Activated naive CD4-positive, alpha-beta T cell treated with anti-CD3 and anti-CD28 coated beads for 36 hours (primary cell): ENCODE data around the gene OXLD1. TPM values are rescaled to one million over a fixed set of nuclear protein-coding genes. Genes with fewer than 3 reads are reported as not detected.
A peak's percentile ranks its signal among the peaks of the same experiment; 100 is the strongest.

Experiments
- CTCF ChIA-PET: fragments of 350-600 bp; sonication (Branson Sonifier 250); formaldehyde crosslinking; loops from one replicate; lab custom pipeline; 2021; ENCODE audit warnings: antibody characterized with exemption; lab: Charles Lee
- DNase-seq: peaks from one replicate; pipeline ENCODE4 v3.0.0-alpha.2; 2020
- H3K27ac Mint-ChIP-seq: one replicate; pipeline ENCODE4 v1.8.0; 2021; ENCODE audit warnings: mild to moderate bottlenecking, mixed read lengths
- H3K27me3 Mint-ChIP-seq: one replicate; pipeline ENCODE4 v1.8.0; 2021; ENCODE audit warnings: low read depth, mixed read lengths
- H3K36me3 Mint-ChIP-seq: one replicate; pipeline ENCODE4 v1.8.0; 2021; ENCODE audit warnings: low read depth, mixed read lengths
- H3K4me1 Mint-ChIP-seq: one replicate; pipeline ENCODE4 v1.8.0; 2021; ENCODE audit warnings: low read depth, mixed read lengths
- H3K4me3 Mint-ChIP-seq: one replicate; pipeline ENCODE4 v1.8.0; 2021; ENCODE audit warnings: mild to moderate bottlenecking, moderate library complexity, mixed read lengths
- H3K9me3 Mint-ChIP-seq: one replicate; pipeline ENCODE4 v1.8.0; 2021; ENCODE audit warnings: mixed read lengths
- intact Hi-C: fragments of 100-400 bp; cut with micrococcal nuclease; formaldehyde crosslinking; loops from one replicate; pipeline ENCODE4 v1.15.1; 2023
- total RNA-seq, 2 experiments: library from RNA; stranded (reverse); gene quantifications; one replicate each; pipeline ENCODE4 v1.2.3, GENCODE V29; 2021

OXLD1 gene
- total RNA-seq, 2 experiments from 2014 or later, result 41.9 to 44.1 TPM

GRCh38 chr17:81655378-81656117 lies 10.9 kb downstream of the OXLD1 start:
- DNase-seq, result no peak
- intact Hi-C loops, result no loop called here
- Mint-ChIP-seq H3K4me3 (no peak overlapping the region), H3K27me3 (peaks cover 8% of the 10 kb centered on the region), H3K36me3 (no peaks in the 10 kb centered on the region), H3K9me3 (no peaks in the 10 kb centered on the region), H3K4me1 (peaks cover 7% of the 10 kb centered on the region), H3K27ac (no peak overlapping the region)
- CTCF ChIA-PET, result no interaction called here

GRCh38 chr17:81652906-81653771 lies 13.3 kb downstream of the OXLD1 start:
- no peak overlapping the region for H3K27ac Mint-ChIP-seq
- DNase-seq, result peak; percentile 26
- no peaks in the 10 kb centered on the region for H3K36me3 Mint-ChIP-seq
- peaks cover 19% of the 10 kb centered on the region for H3K27me3 Mint-ChIP-seq
- CTCF ChIA-PET, result no interaction called here
- intact Hi-C loops, result no loop called here
- peak overlapping the region; percentile 58 for H3K4me3 Mint-ChIP-seq
- H3K4me1 Mint-ChIP-seq, result peaks cover 7% of the 10 kb centered on the region
- H3K9me3 Mint-ChIP-seq, result no peaks in the 10 kb centered on the region

GRCh38 chr17:81651692-81652091 lies 14.7 kb downstream of the OXLD1 start:
- CTCF ChIA-PET, result no interaction called here

GRCh38 chr17:81650951-81651350 lies 15.5 kb downstream of the OXLD1 start:
- H3K27ac Mint-ChIP-seq, result no peak overlapping the region
- no peaks in the 10 kb centered on the region for H3K36me3 Mint-ChIP-seq
- no peak for DNase-seq
- intact Hi-C loops, result no loop called here
- H3K4me1 Mint-ChIP-seq, result peaks cover 7% of the 10 kb centered on the region
- no peaks in the 10 kb centered on the region for H3K9me3 Mint-ChIP-seq
- no peak overlapping the region for H3K4me3 Mint-ChIP-seq
- peaks cover 26% of the 10 kb centered on the region for H3K27me3 Mint-ChIP-seq
- CTCF ChIA-PET, result interaction anchor here (0.8 kb wide), 1 partner anchor 15 kb away, joined by 3 read pairs; no protein-coding TSS in a partner anchor

More at GRCh38 chr17:81651692-81652091, 14.7 kb downstream of the OXLD1 start:
- intact Hi-C loops, result no loop called here
- DNase-seq, result no peak
- Mint-ChIP-seq H3K27me3 (peaks cover 26% of the 10 kb centered on the region), H3K4me3 (no peak overlapping the region), H3K27ac (no peak overlapping the region), H3K36me3 (no peaks in the 10 kb centered on the region), H3K9me3 (no peaks in the 10 kb centered on the region), H3K4me1 (peaks cover 7% of the 10 kb centered on the region)

- CTCF ChIA-PET, result no interaction called here
- DNase-seq, result no peak
- Mint-ChIP-seq H3K9me3 (no peaks in the 10 kb centered on the region), H3K4me3 (no peak overlapping the region), H3K4me1 (peaks cover 7% of the 10 kb centered on the region), H3K36me3 (no peaks in the 10 kb centered on the region), H3K27ac (no peak overlapping the region), H3K27me3 (peaks cover 26% of the 10 kb centered on the region)
- intact Hi-C loops, result no loop called here
These were observed 17.7 kb downstream of the OXLD1 start for GRCh38 chr17:81648707-81649085.

- DNase-seq, result no peak
- H3K27me3 Mint-ChIP-seq, result peaks cover 23% of the 10 kb centered on the region
- no peak overlapping the region for H3K27ac Mint-ChIP-seq
- intact Hi-C loops, result no loop called here
- CTCF ChIA-PET, result interaction anchor here (0.5 kb wide), 1 partner anchor 82 kb away, joined by 3 read pairs; no protein-coding TSS in a partner anchor
- H3K4me1 Mint-ChIP-seq, result peaks cover 2% of the 10 kb centered on the region
- no peaks in the 10 kb centered on the region for H3K36me3 Mint-ChIP-seq
- no peaks in the 10 kb centered on the region for H3K9me3 Mint-ChIP-seq
- no peak overlapping the region for H3K4me3 Mint-ChIP-seq
These were observed 18.2 kb downstream of the OXLD1 start for GRCh38 chr17:81648013-81648706.

- Mint-ChIP-seq H3K4me3 (no peak overlapping the region), H3K9me3 (no peaks in the 10 kb centered on the region), H3K27me3 (peaks cover 23% of the 10 kb centered on the region), H3K36me3 (no peaks in the 10 kb centered on the region), H3K27ac (no peak overlapping the region), H3K4me1 (no peaks in the 10 kb centered on the region)
- intact Hi-C loops, result no loop called here
- DNase-seq, result no peak
- CTCF ChIA-PET, result interaction anchor here (0.5 kb wide), 1 partner anchor 82 kb away, joined by 3 read pairs; no protein-coding TSS in a partner anchor
These were observed 18.8 kb downstream of the OXLD1 start for GRCh38 chr17:81647640-81648012.

- H3K4me3 Mint-ChIP-seq, result no peak overlapping the region
- no peaks in the 10 kb centered on the region for H3K4me1 Mint-ChIP-seq
- intact Hi-C loops, result no loop called here
These were observed 19.4 kb downstream of the OXLD1 start for GRCh38 chr17:81646869-81647600.

GRCh38 chr17:81644976-81645952 lies 21.1 kb downstream of the OXLD1 start:
- Mint-ChIP-seq H3K36me3 (no peaks in the 10 kb centered on the region), H3K27ac (no peak overlapping the region), H3K9me3 (no peaks in the 10 kb centered on the region), H3K4me1 (no peaks in the 10 kb centered on the region), H3K4me3 (no peak overlapping the region), H3K27me3 (peaks cover 18% of the 10 kb centered on the region)
- CTCF ChIA-PET, result no interaction called here
- DNase-seq, result no peak
- intact Hi-C loops, result no loop called here

More at GRCh38 chr17:81646869-81647600, 19.4 kb downstream of the OXLD1 start:
- Mint-ChIP-seq H3K9me3 (no peaks in the 10 kb centered on the region), H3K36me3 (no peaks in the 10 kb centered on the region), H3K27me3 (peaks cover 23% of the 10 kb centered on the region), H3K27ac (no peak overlapping the region)
- CTCF ChIA-PET, result interaction anchor here (0.5 kb wide), 1 partner anchor 83 kb away, joined by 3 read pairs; no protein-coding TSS in a partner anchor
- no peak for DNase-seq

GRCh38 chr17:81644496-81644895 lies 21.9 kb downstream of the OXLD1 start:
- Mint-ChIP-seq H3K4me3 (no peak overlapping the region), H3K27me3 (peaks cover 13% of the 10 kb centered on the region), H3K27ac (no peak overlapping the region), H3K36me3 (no peaks in the 10 kb centered on the region), H3K9me3 (no peaks in the 10 kb centered on the region), H3K4me1 (no peaks in the 10 kb centered on the region)
- CTCF ChIA-PET, result no interaction called here
- DNase-seq, result no peak
- intact Hi-C loops, result no loop called here
